Measurements from ENCODE around the gene DYSF.

DNA sequence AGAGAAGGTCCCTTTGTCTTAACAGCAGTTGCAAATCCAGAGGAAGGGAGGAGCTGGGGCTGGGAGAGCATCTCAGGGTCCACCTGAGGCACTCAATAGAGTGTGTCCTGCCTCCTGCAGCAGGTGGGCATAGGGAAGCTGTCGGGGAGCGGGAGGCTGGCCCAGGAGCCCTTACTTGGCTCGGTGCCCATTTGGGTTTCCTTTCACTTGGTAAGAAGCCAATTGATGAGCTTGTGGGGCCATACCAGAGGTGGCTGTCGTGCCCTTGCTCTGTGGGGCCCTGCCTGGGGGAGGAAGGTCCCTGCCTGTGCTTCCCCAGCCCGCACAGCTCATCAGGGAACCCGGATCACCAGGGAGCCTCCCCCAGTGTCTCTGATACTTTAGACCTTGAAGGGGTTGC is 229.7 kb downstream of the DYSF start:
- TF ChIP-seq, protein P1, sequence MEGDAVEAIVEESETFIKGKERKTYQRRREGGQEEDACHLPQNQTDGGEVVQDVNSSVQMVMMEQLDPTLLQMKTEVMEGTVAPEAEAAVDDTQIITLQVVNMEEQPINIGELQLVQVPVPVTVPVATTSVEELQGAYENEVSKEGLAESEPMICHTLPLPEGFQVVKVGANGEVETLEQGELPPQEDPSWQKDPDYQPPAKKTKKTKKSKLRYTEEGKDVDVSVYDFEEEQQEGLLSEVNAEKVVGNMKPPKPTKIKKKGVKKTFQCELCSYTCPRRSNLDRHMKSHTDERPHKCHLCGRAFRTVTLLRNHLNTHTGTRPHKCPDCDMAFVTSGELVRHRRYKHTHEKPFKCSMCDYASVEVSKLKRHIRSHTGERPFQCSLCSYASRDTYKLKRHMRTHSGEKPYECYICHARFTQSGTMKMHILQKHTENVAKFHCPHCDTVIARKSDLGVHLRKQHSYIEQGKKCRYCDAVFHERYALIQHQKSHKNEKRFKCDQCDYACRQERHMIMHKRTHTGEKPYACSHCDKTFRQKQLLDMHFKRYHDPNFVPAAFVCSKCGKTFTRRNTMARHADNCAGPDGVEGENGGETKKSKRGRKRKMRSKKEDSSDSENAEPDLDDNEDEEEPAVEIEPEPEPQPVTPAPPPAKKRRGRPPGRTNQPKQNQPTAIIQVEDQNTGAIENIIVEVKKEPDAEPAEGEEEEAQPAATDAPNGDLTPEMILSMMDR (conservative IDR thresholded peaks at IDR 0.05; ENCODE audit: low read length): no peak
- no peak for TF ChIP-seq EZH2phosphoT487 (IDR thresholded peaks at IDR 0.05; ENCODE audit: borderline replicate concordance, low read depth, low read length)
